GM23338 (cell line): ENCODE measurements around the gene SLC35F4.

Source experiments
- CREB1 ChIP-seq: fragments of 250-450 bp; sonication (Bioruptor Pico); IDR thresholded peaks from 2 replicates; pipeline ENCODE4 v1.5.0; 2020; ENCODE audit warnings: low read depth, mild to moderate bottlenecking, moderate library complexity
- CTCF ChIP-seq, 2 experiments: fragments of 200-600 bp in 1 of 2; sonication (generic) in 1 of 2; conservative IDR thresholded peaks; 2 replicates each; pipeline versions ENCODE4 v1.5.1 to v1.6.1; 2016 to 2017; ENCODE audit warnings: antibody characterized with exemption in 2 of 2, low read depth in 2 of 2, mild to moderate bottlenecking in 2 of 2, moderate library complexity in 1 of 2
- EZH2 ChIP-seq: fragments of 200-600 bp; sonication (generic); IDR thresholded peaks from one replicate; pipeline ENCODE4 v1.8.0; 2017; ENCODE audit warnings: antibody characterized with exemption, mild to moderate bottlenecking, low read depth; ENCODE audit not compliant: unreplicated experiment
- EZH2phosphoT487 ChIP-seq: fragments of 200-600 bp; sonication (generic); IDR thresholded peaks from one replicate; pipeline ENCODE4 v1.8.1; 2018; ENCODE audit warnings: antibody characterized with exemption; ENCODE audit not compliant: unreplicated experiment
- JUNB ChIP-seq: IDR thresholded peaks from one replicate; pipeline ENCODE4 v1.6.1; 2016; ENCODE audit warnings: antibody characterized with exemption; ENCODE audit not compliant: unreplicated experiment
- NANOG ChIP-seq: IDR thresholded peaks from 2 replicates; pipeline ENCODE4 v1.6.1; 2016; ENCODE audit warnings: antibody characterized with exemption, borderline replicate concordance
- POLR2AphosphoS5 ChIP-seq: IDR thresholded peaks from 2 replicates; pipeline ENCODE4 v1.6.1; 2016; ENCODE audit warnings: antibody characterized with exemption, low read depth
- REST ChIP-seq: IDR thresholded peaks from one replicate; pipeline ENCODE4 v1.6.1; 2018; ENCODE audit warnings: antibody characterized with exemption; ENCODE audit not compliant: unreplicated experiment
- STAT1 ChIP-seq: IDR thresholded peaks from one replicate; pipeline ENCODE4 v1.6.1; 2016; ENCODE audit warnings: antibody characterized with exemption; ENCODE audit not compliant: unreplicated experiment
- ZNF114 ChIP-seq: fragments of 250-450 bp; sonication (Bioruptor Pico); IDR thresholded peaks from 2 replicates; pipeline ENCODE4 v1.5.0; 2020; ENCODE audit warnings: mild to moderate bottlenecking, moderate library complexity

GRCh38 chr14:57883061-57883460, 17.2 kb upstream of the SLC35F4 start:
- TF ChIP-seq POLR2AphosphoS5: no peak
- no peak for TF ChIP-seq CTCF (conservative IDR thresholded peaks at IDR 0.05; ENCODE audit: low read depth in 2 of 2)
- TF ChIP-seq STAT1: no peak
- TF ChIP-seq EZH2phosphoT487: no peak
- no peak for TF ChIP-seq CREB1 (CRISPR knock-in tag)
- no peak for TF ChIP-seq NANOG
- no peak for TF ChIP-seq ZNF114
- no peak for TF ChIP-seq EZH2
- TF ChIP-seq REST: no peak
- TF ChIP-seq JUNB: no peak
